ENCODE data around the gene GYPE. TPM values are rescaled to one million over a fixed set of nuclear protein-coding genes. Genes with fewer than 3 reads are reported as not detected.
"Not testable (repeated sequence)": the region's sequence is repeated elsewhere in the genome, so short reads cannot be mapped to it uniquely, and the experiment has no call there.

GYPE gene
- total RNA-seq, 2 experiments from 2014 or later: 0.24 to 0.49 TPM

GRCh38 chr4:143857391-143858336, 47.7 kb downstream of the GYPE start:
- H3K4me1 Mint-ChIP-seq (ENCODE audit: low read depth); DNase-seq; H3K9me3 Mint-ChIP-seq; H3K4me3 Mint-ChIP-seq; CTCF ChIA-PET; H3K27me3 Mint-ChIP-seq (ENCODE audit: low read depth); H3K27ac Mint-ChIP-seq; intact Hi-C loops (cut with micrococcal nuclease); H3K36me3 Mint-ChIP-seq (ENCODE audit: low read depth): not testable (repeated sequence)

GRCh38 chr4:143856017-143856557, 49.3 kb downstream of the GYPE start:
- CTCF ChIA-PET; H3K4me1 Mint-ChIP-seq (ENCODE audit: low read depth); H3K9me3 Mint-ChIP-seq; H3K4me3 Mint-ChIP-seq; H3K27me3 Mint-ChIP-seq (ENCODE audit: low read depth); DNase-seq; intact Hi-C loops (cut with micrococcal nuclease); H3K27ac Mint-ChIP-seq; H3K36me3 Mint-ChIP-seq (ENCODE audit: low read depth): not testable (repeated sequence)

GRCh38 chr4:143854645-143855044, 50.7 kb downstream of the GYPE start:
- H3K4me1 Mint-ChIP-seq (ENCODE audit: low read depth); H3K27me3 Mint-ChIP-seq (ENCODE audit: low read depth); CTCF ChIA-PET; DNase-seq; H3K27ac Mint-ChIP-seq; intact Hi-C loops (cut with micrococcal nuclease); H3K9me3 Mint-ChIP-seq; H3K4me3 Mint-ChIP-seq; H3K36me3 Mint-ChIP-seq (ENCODE audit: low read depth): not testable (repeated sequence)

- intact Hi-C loops (cut with micrococcal nuclease); H3K9me3 Mint-ChIP-seq; CTCF ChIA-PET; H3K36me3 Mint-ChIP-seq (ENCODE audit: low read depth); H3K4me1 Mint-ChIP-seq (ENCODE audit: low read depth); H3K4me3 Mint-ChIP-seq; H3K27ac Mint-ChIP-seq; H3K27me3 Mint-ChIP-seq (ENCODE audit: low read depth); DNase-seq: not testable (repeated sequence)
Observed at GRCh38 chr4:143849296-143849695, 56.1 kb downstream of the GYPE start.

- H3K4me3 Mint-ChIP-seq; intact Hi-C loops (cut with micrococcal nuclease); H3K9me3 Mint-ChIP-seq; H3K4me1 Mint-ChIP-seq (ENCODE audit: low read depth); H3K27me3 Mint-ChIP-seq (ENCODE audit: low read depth); DNase-seq; CTCF ChIA-PET; H3K36me3 Mint-ChIP-seq (ENCODE audit: low read depth); H3K27ac Mint-ChIP-seq: not testable (repeated sequence)
Observed at GRCh38 chr4:143843506-143843832, 61.9 kb downstream of the GYPE start.

- H3K27ac Mint-ChIP-seq; CTCF ChIA-PET; H3K4me1 Mint-ChIP-seq (ENCODE audit: low read depth); H3K4me3 Mint-ChIP-seq; intact Hi-C loops (cut with micrococcal nuclease); H3K9me3 Mint-ChIP-seq; DNase-seq; H3K27me3 Mint-ChIP-seq (ENCODE audit: low read depth); H3K36me3 Mint-ChIP-seq (ENCODE audit: low read depth): not testable (repeated sequence)
Observed at GRCh38 chr4:143842624-143843505, 62.5 kb downstream of the GYPE start.

- H3K4me3 Mint-ChIP-seq; intact Hi-C loops (cut with micrococcal nuclease); H3K27me3 Mint-ChIP-seq (ENCODE audit: low read depth); DNase-seq; CTCF ChIA-PET; H3K4me1 Mint-ChIP-seq (ENCODE audit: low read depth); H3K27ac Mint-ChIP-seq; H3K9me3 Mint-ChIP-seq; H3K36me3 Mint-ChIP-seq (ENCODE audit: low read depth): not testable (repeated sequence)
Observed at GRCh38 chr4:143839413-143839812, 65.9 kb downstream of the GYPE start.

- peaks cover 10% of the 10 kb centered on the region for H3K9me3 Mint-ChIP-seq
- H3K27me3 Mint-ChIP-seq (ENCODE audit: low read depth); intact Hi-C loops (cut with micrococcal nuclease); DNase-seq; H3K27ac Mint-ChIP-seq; H3K36me3 Mint-ChIP-seq (ENCODE audit: low read depth); H3K4me3 Mint-ChIP-seq; CTCF ChIA-PET; H3K4me1 Mint-ChIP-seq (ENCODE audit: low read depth): not testable (repeated sequence)
Observed at GRCh38 chr4:143834196-143834595, 71.2 kb downstream of the GYPE start.

GRCh38 chr4:143833676-143834075, 71.7 kb downstream of the GYPE start:
- H3K27ac Mint-ChIP-seq; H3K4me3 Mint-ChIP-seq; H3K36me3 Mint-ChIP-seq (ENCODE audit: low read depth); H3K4me1 Mint-ChIP-seq (ENCODE audit: low read depth); H3K27me3 Mint-ChIP-seq (ENCODE audit: low read depth); intact Hi-C loops (cut with micrococcal nuclease); CTCF ChIA-PET; DNase-seq: not testable (repeated sequence)
- H3K9me3 Mint-ChIP-seq: peaks cover 10% of the 10 kb centered on the region

GRCh38 chr4:143830576-143830975, 74.8 kb downstream of the GYPE start:
- H3K4me3 Mint-ChIP-seq: not testable (repeated sequence)
- H3K9me3 Mint-ChIP-seq: peaks cover 13% of the 10 kb centered on the region

GRCh38 chr4:143829239-143829620, 76.1 kb downstream of the GYPE start:
- H3K9me3 Mint-ChIP-seq: peaks cover 12% of the 10 kb centered on the region
- H3K27ac Mint-ChIP-seq; H3K4me3 Mint-ChIP-seq; intact Hi-C loops (cut with micrococcal nuclease); DNase-seq; H3K4me1 Mint-ChIP-seq (ENCODE audit: low read depth); CTCF ChIA-PET; H3K27me3 Mint-ChIP-seq (ENCODE audit: low read depth); H3K36me3 Mint-ChIP-seq (ENCODE audit: low read depth): not testable (repeated sequence)

More at GRCh38 chr4:143830576-143830975, 74.8 kb downstream of the GYPE start:
- CTCF ChIA-PET; H3K27ac Mint-ChIP-seq; intact Hi-C loops (cut with micrococcal nuclease); DNase-seq; H3K27me3 Mint-ChIP-seq (ENCODE audit: low read depth); H3K4me1 Mint-ChIP-seq (ENCODE audit: low read depth); H3K36me3 Mint-ChIP-seq (ENCODE audit: low read depth): not testable (repeated sequence)
